Measurements from ENCODE around the gene HLA-DRB5. TPM values are rescaled to one million over a fixed set of nuclear protein-coding genes. Genes with fewer than 3 reads are reported as not detected.
A peak's percentile ranks its signal among the peaks of the same experiment; 100 is the strongest.

Gene HLA-DRB5
- total and polyA plus RNA-seq, 2 experiments from 2014 or later = 0.15 TPM; not detected in 1

DNA sequence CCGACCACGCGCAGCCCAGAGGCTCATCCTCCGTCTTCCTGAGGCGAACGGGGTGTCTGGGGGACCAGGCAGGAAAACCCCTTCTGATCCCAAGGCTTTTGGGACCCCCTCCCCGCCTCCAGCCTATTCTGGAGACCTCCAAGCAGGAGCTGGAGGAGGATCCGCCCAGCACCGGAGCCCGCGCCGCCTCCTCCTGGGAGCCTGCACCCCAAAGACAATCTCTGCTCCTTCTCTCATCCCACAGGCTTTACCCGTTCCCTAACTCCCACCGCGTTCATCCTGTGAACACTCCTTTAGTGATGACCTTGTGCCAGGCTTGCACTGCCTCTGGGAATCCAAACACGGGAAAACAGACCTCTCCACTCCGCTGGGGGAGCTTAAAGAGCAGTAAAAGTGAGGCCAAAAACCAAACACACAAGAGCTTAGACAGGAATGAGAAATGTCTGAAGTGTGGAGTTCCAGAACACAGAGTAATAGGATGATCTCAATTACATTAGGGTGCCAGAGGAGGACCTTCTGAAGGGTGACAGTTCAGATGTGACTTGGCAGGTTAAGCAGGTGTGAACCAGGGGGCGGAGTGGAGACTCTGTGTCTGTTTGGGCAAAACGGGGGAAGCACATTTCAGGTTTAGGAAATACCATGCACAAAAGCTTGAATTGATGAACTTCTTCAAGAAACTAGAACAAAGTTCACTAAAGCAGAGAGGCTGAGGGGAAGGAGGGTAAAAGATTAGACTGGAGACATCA is 7.6 kb downstream of the HLA-DRB5 start:
- H3K4me3 ChIP-seq = no peak overlapping the region
- no peak overlapping the region for H3K27ac ChIP-seq
- H3K9me3 ChIP-seq (ENCODE audit: low read depth) = no peaks in the 10 kb centered on the region
- TF ChIP-seq, protein P1, sequence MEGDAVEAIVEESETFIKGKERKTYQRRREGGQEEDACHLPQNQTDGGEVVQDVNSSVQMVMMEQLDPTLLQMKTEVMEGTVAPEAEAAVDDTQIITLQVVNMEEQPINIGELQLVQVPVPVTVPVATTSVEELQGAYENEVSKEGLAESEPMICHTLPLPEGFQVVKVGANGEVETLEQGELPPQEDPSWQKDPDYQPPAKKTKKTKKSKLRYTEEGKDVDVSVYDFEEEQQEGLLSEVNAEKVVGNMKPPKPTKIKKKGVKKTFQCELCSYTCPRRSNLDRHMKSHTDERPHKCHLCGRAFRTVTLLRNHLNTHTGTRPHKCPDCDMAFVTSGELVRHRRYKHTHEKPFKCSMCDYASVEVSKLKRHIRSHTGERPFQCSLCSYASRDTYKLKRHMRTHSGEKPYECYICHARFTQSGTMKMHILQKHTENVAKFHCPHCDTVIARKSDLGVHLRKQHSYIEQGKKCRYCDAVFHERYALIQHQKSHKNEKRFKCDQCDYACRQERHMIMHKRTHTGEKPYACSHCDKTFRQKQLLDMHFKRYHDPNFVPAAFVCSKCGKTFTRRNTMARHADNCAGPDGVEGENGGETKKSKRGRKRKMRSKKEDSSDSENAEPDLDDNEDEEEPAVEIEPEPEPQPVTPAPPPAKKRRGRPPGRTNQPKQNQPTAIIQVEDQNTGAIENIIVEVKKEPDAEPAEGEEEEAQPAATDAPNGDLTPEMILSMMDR (IDR thresholded peaks at IDR 0.05; ENCODE audit: low read depth, low read length) = no peak
- H3K36me3 ChIP-seq = no peaks in the 10 kb centered on the region
- H3K4me1 ChIP-seq (ENCODE audit: low read depth) = no peaks in the 10 kb centered on the region
- no peaks in the 10 kb centered on the region for H3K27me3 ChIP-seq
- DNase-seq (ENCODE audit: low read depth in 1 of 2, low spot score in 1 of 2) = no peak

GRCh38 chr6:32519910-32520258 is 10.2 kb downstream of the HLA-DRB5 start:
- no peak overlapping the region for H3K4me3 ChIP-seq
- no peaks in the 10 kb centered on the region for H3K4me1 ChIP-seq (ENCODE audit: low read depth)
- H3K27ac ChIP-seq = no peak overlapping the region
- TF ChIP-seq, protein P1 (IDR thresholded peaks at IDR 0.05; ENCODE audit: low read depth, low read length) = no peak
- H3K27me3 ChIP-seq = no peaks in the 10 kb centered on the region
- no peaks in the 10 kb centered on the region for H3K36me3 ChIP-seq
- no peak for DNase-seq (ENCODE audit: low read depth in 1 of 2, low spot score in 1 of 2)
- H3K9me3 ChIP-seq (ENCODE audit: low read depth) = no peaks in the 10 kb centered on the region

GRCh38 chr6:32519118-32519909 is 10.8 kb downstream of the HLA-DRB5 start:
- H3K27ac ChIP-seq = no peak overlapping the region
- H3K27me3 ChIP-seq = no peaks in the 10 kb centered on the region
- no peak for DNase-seq (ENCODE audit: low read depth in 1 of 2, low spot score in 1 of 2)
- H3K36me3 ChIP-seq = no peaks in the 10 kb centered on the region
- H3K4me1 ChIP-seq (ENCODE audit: low read depth) = no peaks in the 10 kb centered on the region
- TF ChIP-seq, protein P1 (IDR thresholded peaks at IDR 0.05; ENCODE audit: low read depth, low read length) = no peak
- no peaks in the 10 kb centered on the region for H3K9me3 ChIP-seq (ENCODE audit: low read depth)
- H3K4me3 ChIP-seq = no peak overlapping the region

- Histone ChIP-seq H3K27ac (no peak overlapping the region), H3K36me3 (no peaks in the 10 kb centered on the region), H3K9me3 (ENCODE audit: low read depth) (no peaks in the 10 kb centered on the region), H3K4me3 (no peak overlapping the region), H3K4me1 (ENCODE audit: low read depth) (no peaks in the 10 kb centered on the region), H3K27me3 (no peaks in the 10 kb centered on the region)
- TF ChIP-seq, protein P1 (IDR thresholded peaks at IDR 0.05; ENCODE audit: low read depth, low read length) = no peak
- no peak for DNase-seq (ENCODE audit: low read depth in 1 of 2, low spot score in 1 of 2)
Measured at GRCh38 chr6:32517654-32518445, 12.2 kb downstream of the HLA-DRB5 start.

DNA sequence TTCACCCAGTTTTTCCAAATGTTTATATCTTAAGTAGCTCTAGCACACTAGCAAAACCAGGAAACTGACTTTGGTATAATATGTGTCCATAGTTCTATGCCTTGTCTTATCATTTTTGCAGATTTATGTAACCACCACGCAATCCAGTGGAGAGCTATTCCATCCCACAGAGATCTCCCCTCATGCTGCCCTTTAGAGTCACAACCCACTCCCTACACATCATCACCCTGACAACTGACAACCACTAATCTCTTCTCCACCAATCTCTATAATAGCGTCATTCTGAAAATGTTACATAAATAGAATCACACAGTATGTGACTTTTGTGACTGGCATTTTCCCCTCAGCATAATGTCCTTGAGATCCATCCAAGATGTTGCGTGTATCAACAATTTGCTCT is 29.1 kb downstream of the HLA-DRB5 start:
- Histone ChIP-seq H3K4me1 (ENCODE audit: low read depth) (no peaks in the 10 kb centered on the region), H3K27ac (no peak overlapping the region), H3K27me3 (no peaks in the 10 kb centered on the region), H3K4me3 (no peak overlapping the region), H3K36me3 (no peaks in the 10 kb centered on the region), H3K9me3 (ENCODE audit: low read depth) (no peaks in the 10 kb centered on the region)
- DNase-seq (ENCODE audit: low read depth in 1 of 2, low spot score in 1 of 2) = peak in 1 of 2 donors; percentile 8
- TF ChIP-seq, protein P1 (IDR thresholded peaks at IDR 0.05; ENCODE audit: low read depth, low read length) = no peak

Data from cardiac muscle cell (in vitro differentiated cells and primary cell).